NB4 (cell line): Measurements from ENCODE around the gene NRP1.

Source experiments
- CTCF ChIP-seq: IDR thresholded peaks from one replicate; pipeline ENCODE4 v1.5.1; 2012; ENCODE audit warnings: low read depth, low read length
- MYC ChIP-seq: IDR thresholded peaks from 2 replicates; pipeline ENCODE4 v1.6.1; 2011; ENCODE audit warnings: low read depth, low read length
- POLR2A ChIP-seq: IDR thresholded peaks from 2 replicates; pipeline ENCODE4 v1.6.1; 2011; ENCODE audit warnings: mild to moderate bottlenecking; ENCODE audit not compliant: insufficient read length; ENCODE audit errors: extremely low read depth
- TF ChIP-seq, protein P1 (sequence below): IDR thresholded peaks from 2 replicates; pipeline ENCODE4 v1.6.1; 2011; ENCODE audit warnings: low read depth, low read length

DNA sequence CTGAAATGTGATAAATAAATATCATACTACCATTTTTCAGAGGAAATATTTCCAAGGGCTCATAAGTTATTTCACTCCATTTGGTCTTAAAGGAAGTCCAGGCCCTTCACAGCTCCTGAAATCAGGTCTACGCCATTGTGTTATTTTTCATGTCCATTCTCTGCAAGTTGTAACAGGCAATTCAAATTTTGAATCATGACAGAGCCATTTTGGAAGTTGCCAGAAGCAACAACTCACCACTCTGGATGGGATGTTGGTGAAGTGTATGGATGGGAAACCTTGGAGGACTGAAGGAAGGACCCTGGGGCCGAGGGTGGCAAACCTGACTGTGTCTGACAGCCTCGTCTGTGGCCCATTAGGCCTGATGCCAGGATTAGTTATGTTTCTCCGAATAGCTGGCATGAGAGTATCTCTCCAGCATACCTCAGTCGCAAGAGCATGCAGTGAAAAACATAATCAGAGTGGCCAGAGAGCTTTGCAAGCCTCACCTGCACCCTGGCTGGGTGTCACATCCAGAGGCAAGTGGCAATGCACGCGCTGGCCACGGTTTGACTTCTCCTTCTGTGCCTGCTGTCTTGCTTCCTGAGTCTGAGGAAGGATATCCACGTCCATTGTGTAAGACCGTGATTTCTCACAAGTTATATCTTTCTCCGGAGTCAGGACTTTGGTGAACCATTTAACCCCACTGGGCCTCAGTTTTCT lies 87.1 kb downstream of the NRP1 start:
- TF ChIP-seq, protein P1, sequence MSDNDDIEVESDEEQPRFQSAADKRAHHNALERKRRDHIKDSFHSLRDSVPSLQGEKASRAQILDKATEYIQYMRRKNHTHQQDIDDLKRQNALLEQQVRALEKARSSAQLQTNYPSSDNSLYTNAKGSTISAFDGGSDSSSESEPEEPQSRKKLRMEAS, result no peak
- TF ChIP-seq CTCF (no peak), POLR2A (no peak), MYC (no peak)
